Activated naive CD4-positive, alpha-beta T cell treated with anti-CD3 and anti-CD28 coated beads, Interleukin-2, amount 50 U/mL, for 16 hours (primary cell): ENCODE data around the gene ZNF418.
"Not testable (repeated sequence)": the region's sequence is repeated elsewhere in the genome, so short reads cannot be mapped to it uniquely, and the experiment has no call there.

Source experiments
- DNase-seq: peaks from one replicate; pipeline ENCODE4 v3.0.0-alpha.2; 2020

Gene ZNF418

DNA sequence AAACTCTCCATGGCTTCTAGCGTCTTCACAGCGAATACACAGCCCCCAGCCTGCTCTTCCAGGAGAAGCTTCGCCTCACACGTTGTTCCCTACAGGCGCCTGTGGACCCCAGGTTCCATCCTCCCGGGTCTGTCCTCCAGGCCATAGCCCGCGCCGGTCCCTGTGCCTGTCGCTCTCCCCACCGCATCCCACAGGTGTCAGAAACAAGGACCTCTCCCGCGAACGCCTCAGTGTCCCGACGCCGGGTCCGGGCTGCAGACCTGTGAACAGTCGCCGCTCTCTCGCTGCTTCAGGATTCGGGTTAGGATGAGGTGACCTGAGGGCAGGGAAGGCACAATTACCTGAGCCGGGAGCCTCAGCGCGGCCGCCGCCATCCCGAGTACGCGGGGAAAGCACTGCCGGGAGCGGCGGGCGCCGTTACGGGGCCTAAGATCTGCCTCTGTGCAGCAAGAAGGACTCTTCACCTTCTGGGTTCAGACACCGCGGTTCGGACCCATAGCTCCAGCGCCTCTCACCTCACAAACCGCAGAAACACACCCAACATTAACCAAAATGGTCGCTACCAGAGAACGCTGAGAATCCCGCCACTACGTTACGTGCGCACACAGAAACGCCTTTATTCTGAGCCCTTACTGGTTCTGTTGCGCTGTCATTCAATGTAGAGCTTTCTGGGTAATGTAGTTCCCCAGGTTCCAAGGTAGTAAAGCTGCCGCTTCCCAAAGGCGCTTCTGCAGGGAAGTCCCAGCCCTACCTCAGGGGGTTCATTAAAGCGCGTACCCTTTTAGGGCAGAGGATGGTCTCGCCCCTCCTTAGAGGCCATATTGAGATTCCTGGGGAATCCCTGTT, at the start of gene ZNF418:
ZNF418 (minus strand) TSS at position 583 of the 846 bp plus-strand sequence. CDS start 1,580 bp downstream, outside the sequence.
- peak; percentile 34 for DNase-seq

DNA sequence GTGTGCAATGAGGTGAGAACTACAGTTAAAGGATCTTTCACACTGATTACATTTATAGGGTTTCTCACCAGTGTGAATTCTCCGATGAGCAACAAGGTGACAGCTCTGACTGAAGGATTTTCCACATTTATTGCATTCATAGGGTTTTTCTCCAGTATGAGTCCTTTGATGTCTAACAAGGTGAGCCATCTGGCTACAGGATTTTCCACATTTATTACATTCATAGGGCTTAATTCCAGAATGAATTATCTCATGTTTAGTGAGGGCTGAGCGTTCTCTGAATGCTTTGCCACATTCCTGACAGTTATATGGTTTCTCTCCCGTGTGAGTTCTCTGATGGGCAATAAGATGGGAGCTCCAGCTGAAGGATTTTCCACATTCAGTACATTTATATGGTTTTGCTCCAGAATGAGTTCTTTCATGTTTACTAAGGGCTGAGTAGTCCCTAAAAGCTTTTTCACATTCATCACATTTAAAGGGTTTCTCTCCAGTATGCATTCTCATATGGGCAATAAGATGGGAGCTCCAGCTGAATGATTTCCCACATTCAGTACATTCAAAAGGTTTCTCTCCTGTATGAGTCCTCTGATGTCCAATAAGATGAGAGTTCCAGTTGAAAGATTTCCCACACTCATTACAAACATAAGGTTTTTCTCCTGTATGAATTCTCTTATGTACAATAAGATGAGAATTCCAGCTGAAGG, 43.5 kb upstream of the ZNF418 start:
- no peak for DNase-seq

DNA sequence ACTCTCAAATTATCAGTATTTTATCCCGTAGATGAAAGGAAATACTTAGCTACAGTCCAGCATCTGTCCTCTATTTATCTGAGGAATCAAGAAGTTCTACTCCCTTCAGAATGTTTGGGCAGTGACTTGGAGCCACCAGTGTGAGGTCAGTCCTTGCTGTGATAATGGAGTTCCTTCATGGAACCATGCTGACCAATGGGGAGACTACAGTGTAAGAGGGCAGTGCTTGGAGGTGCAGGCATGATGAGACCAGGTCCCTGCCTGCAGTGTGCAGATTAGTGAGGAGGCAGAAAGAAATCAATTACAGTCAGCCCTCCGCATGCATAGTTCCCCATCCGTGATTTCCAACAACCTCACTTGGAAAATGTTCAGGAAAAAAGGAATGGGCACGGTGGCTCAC, 39.2 kb upstream of the ZNF418 start, which contains the start of gene C19orf18:
C19orf18 (minus strand) TSS at position 101 of the 400 bp plus-strand sequence. CDS start 102 bp downstream, outside the sequence.
- no peak for DNase-seq

DNA sequence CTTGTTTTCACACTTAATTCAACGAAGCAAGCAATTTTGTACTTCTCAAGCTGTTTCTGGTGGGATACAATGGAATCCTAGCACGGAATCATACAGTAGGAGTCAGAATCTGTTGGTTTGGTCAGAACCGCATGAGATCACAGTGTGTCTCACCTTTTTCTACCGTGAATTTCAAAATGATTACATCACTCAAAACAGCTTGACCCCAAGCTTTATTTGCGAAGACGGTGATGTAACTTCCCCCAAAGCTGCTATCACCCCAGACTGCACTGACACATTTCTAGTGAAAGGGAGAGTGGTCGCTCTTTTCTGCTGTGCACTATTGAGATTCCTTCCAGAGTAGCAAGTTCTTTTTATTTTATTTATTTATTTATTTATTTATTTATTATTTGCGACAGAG, 29.6 kb upstream of the ZNF418 start:
- no peak for DNase-seq

DNA sequence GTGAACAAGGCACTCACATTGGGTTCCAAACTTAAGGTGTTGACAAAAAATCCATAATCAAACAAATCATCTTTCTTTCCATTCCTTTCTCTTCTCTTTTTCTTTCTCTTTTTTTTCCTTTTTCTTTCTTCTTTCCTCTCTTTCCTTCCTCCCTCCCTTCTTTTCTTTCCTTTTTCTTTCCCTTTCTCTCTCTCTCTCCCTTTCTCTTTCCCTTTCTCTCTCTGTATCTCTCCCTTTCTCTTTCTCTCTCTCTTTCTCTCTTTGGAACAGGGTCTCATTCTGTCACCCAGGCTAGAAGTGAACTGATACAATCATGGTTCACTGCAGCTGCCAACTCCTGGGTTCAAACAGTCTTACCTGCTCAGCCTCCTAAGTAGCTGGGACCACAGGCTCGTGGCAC, 26.6 kb upstream of the ZNF418 start:
- no peak for DNase-seq

DNA sequence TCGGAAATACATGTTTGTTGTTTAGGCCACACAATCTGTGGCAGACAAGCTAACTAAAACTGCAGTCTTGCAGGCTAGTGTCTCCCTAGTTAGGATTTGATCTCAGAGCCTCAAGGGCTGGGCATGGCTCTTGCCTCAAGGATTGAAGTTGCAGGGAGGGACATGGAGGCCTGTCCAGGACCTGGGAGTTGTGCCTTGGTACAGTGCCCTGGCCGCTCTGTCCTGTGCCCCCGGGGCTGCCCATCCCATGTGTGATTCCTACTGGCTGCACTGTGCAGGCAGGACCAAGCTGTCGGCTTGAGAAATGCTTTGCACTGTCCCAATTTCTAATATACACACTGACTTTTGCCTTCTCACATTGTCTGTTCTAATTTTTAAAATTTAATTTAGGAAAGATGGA, 19.8 kb upstream of the ZNF418 start:
- DNase-seq: no peak

DNA sequence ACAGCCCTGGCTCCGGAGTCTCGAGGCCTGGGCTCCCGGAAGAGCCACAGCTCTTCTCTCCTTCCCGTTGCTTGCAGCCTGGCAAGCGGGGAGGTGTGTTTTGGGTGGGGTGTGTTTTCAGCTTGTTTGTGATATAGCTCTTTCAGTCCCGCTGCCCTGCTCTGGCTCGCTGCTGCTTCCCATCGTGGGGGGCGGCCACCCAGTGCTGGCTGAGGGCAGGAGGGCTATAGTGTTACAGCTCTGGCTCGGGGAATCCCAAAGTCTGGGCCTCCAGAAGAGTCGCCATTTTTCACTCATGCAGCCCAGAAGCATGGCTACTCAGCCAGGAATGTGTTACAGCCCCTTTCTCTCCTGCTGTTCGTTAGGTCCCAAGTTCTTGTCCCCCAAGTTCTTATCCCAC, 14.5 kb upstream of the ZNF418 start:
- no peak for DNase-seq

DNA sequence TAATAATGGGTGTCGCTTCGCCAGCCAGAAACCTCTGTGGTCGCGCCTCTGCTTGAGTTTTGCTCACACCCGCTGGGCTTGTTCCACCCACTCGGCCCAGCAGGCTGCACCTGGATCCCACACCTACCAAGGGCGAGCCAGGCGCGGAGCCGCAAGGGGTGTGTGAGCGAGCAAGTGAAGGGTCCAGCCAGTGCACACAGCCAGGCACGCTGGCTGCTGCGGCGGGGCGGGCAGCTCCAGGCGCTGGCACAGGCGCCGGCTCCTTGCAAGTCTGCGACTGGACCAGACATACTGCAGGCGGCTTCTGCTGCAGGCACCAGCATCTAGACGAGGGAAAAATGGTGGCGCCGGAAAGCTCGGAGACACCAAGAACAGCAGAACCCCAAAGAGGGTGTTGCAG, 14.1 kb upstream of the ZNF418 start:
- DNase-seq: no peak

DNA sequence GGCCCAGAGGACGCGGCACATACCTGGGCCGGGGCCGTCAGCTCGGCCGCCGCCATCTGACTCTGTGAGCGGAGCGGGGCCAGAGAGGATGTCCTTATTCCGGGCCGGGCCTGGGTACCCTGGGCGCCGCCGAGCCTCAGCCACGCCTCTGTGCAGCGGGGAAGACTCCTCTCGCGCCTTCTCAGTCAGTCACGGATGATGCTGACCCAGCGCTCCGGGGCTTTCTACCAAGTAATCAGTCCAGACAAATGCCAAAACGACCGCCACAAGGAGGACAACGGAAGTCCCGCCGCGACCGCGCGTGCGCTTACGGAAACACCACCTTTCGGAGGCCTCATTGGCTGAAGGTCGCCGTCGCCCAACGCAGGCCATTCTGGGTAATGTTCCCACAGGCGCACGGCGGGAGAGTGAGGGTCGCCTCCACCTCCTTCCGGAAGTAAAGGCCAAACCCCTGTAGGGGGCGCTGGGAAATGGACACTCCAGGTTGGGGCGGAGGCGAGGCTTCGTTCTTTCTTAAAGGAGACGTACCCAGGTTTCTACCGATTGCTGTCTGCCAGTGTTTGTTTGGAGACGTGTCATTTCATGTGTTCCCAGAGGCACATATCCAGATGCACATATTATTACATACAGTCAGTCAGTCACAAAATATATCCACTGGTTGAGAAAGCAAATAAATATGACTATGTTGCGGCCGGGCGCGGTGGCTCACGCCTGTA, 12.4 kb upstream of the ZNF418 start, which contains the start of gene ZNF256:
ZNF256 (minus strand) TSS at position 288 of the 716 bp plus-strand sequence; CDS start at position 56, 232 bp downstream.
- DNase-seq: peak; percentile 95

DNA sequence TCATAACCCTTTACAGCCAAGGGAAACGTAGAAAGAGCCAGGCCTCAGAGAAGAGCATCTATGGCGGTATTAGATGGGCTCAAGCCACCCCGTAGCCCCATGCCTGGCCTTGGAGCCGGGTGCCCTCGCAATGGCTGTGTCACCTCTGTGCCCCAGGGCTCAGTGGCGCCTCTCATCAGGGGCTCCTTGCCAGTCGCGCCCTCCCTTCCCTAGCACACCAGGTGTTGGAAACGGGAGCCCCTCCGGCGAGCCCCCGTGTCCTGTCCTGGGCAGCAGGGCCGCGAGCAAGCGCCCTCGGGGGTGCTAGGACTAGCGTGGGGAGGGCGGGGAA, 11.9 kb upstream of the ZNF418 start:
- DNase-seq: no peak

DNA sequence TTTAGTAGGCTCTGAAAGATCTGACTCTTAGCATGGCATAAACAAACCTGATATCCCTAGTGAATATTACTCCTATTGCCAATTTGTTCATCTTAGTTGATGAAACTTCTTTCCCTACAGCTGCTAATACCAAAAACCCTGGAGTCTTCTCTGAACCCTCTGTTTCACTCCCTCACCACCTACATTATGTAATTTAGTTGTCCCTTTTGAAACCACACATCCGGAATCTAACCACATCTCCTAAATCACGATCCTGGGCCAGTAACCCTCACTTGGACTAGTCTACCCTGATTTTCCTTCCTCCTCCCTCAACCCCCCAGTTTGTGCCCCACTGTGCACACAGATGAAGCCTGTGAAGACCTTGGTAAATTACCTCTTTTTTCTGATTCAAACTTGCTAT, 11.1 kb upstream of the ZNF418 start:
- DNase-seq: no peak

DNA sequence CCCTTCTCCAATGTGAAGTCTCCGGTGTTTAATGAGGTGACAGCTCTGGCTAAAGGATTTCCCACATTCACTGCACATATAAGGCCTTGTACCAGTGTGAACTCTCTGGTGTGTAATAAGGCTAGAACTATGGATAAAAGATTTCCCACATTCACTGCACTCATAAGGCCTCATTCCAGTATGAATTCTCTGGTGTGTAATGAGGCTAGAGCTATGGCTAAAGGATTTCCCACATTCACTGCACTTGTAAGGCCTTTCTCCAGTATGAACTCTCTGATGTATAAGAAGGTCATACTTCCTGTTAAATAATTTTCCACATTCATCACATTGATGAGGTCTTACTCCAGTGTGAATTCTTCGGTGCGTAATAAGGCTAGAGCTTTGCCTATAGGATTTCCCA, 6.4 kb upstream of the ZNF418 start:
- no peak for DNase-seq

DNA sequence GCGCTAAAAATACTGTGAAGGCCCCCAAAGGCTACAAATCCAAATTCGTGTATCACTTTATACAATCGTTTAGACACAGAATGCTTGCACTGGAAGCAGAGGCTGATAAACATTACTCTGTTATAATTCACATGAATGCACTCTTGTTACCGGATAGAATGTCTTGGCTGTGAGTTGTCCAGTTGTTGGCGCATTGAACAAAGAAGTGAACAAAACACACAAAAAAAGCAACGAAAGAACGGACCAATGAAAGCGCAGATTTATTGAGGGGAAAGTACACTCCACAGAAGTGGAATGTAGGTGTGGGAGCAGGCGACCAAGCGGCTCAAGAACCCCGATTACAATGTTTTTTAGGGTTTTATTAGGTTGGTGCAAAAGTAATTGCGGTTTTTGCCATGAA, 529 bp upstream of the ZNF418 start:
- no peak for DNase-seq

DNA sequence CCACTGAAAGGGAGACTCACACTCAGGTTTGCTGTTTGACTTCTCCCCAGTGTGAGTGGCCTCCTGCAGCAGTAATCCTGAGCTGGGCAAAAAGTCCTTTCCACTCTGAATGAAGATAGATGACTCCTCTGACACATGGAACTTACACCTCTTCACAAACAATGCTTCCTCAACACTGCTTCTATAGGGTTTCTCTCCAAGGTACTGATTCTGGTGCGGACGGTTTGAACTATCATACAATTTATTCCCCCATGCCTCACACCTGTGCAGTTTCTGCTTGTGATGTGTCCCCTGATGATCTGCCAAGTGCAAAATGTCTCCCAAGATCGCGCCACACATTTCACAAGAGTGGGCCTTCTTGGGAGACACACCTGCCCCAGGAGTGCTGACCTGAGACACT, 7.6 kb downstream of the ZNF418 start:
- no peak for DNase-seq

DNA sequence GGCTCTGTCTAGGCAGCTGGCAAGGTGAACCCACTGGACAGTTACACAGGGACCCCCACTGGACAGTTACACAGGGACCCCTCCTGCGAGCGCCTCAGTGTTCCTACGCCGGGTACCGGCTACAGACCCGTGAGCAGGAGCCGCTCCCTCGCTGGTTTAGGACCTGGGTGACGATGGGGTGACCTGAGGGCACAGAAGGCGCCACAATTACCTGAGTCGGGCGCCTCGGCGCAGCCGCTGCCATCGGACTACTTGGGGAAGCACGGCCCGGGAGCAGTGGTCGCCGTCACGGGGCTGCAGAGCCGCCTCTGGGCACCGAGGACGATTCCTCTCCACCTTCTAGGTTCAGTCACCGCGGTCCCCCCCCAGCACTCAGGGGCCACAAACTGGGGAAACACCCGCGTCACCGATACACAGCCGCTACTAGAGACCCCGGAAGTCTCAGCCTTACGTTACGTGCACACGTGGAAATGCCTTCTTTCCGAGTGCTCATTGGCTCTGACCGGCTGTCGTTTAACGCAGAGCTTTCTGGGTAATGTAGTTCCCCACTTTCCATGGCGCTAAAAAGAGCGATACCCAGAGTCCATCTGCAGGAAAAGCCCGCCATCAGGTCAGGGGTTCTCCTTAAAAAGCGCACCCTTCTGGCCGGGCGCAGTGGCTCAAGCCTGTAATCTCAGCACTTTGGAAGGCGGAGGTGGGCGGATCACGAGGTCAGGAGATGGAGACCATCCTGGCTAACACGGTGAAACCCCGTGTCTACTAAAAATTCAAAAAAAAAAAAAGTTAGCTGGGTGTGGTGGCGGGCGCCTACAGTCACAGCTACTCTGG, 18.8 kb downstream of the ZNF418 start, which contains the start of gene ZNF417:
ZNF417 (minus strand) TSS at position 425 of the 828 bp plus-strand sequence; CDS start at position 244, 181 bp downstream.
- peak; percentile 85 for DNase-seq

DNA sequence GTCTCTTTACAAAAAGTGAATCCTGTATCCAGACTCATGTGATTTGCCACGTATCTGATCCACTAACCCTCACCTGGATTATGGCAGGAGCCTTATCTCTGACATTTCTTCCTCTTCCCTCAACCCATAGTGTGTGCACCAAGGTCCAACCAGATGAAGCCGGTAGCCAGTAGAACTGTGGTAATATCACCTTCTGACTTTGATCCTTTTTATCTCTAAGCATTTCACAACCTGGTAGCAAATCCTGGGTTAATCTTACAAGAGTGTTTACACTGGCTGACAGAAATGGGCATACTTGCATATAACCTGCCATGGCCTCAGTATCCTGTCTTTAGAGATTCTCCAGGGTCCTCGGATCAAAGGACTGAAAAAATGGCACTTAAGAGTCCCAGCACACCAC, 20.7 kb downstream of the ZNF418 start:
- no peak for DNase-seq

DNA sequence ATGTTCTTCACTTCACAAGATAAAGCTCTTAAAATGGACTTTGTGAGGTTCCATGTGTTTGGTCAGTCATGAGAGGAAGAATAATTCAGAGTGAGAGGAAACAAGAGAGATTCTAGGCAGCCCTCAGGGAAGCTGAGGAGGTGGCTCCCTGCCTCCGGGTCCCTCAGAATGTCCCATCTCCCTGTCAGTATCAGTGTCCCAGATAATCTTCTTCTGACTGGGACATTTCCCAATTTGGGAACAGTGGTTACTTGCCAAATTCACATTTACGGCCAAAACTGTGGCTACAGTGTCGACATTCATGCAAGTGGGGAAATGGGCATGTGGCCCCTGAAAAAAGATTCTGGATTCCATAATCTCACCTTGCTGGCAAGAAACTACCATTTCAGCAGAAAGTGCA, 27.8 kb downstream of the ZNF418 start:
- DNase-seq: no peak

DNA sequence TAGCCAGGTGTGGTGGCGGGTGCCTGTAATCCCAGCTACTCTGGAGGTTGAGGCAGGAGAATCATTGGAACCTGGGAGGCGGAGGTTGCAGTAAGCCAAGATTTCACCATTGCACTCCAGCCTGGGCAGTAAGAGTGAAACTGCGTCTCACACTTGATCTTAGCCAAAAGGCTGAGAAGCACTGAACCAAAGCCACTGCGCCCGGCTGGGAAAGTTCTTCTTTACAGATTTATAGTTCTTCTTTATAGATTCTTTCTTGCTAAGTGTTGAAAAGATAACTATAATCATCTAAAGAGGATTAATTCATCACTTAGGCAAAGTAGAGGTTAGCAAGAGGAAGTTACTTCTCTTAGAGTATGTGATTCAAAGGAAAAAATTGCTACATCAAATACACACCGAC, 29.9 kb downstream of the ZNF418 start:
- no peak for DNase-seq

DNA sequence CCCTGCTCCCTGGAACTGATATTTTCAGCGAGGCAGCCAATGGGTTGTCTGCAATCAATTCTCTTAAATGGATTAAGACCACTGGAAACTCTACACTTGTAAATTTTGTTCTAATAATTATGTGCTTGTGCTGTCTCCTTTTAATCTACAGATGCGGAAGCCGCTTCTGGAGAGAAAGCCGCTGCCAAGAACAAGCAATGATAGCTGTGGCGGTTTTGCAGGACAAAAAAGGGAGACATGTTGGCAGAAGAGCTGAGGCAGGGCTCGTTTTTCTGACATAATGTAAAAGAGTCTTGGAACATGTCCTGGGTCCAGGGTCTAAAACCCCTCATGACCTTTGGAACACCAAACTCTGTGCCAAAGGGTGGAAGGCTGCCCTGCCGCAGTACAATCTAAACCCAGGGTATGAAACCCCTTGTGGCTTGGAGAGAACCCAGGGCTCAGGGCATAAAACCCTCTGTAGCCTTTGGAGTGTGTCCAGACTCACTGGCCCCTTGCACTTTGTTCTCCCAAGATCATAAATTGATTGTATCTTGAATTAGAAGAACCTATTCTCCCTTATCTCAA, 31.5 kb downstream of the ZNF418 start:
- no peak for DNase-seq

DNA sequence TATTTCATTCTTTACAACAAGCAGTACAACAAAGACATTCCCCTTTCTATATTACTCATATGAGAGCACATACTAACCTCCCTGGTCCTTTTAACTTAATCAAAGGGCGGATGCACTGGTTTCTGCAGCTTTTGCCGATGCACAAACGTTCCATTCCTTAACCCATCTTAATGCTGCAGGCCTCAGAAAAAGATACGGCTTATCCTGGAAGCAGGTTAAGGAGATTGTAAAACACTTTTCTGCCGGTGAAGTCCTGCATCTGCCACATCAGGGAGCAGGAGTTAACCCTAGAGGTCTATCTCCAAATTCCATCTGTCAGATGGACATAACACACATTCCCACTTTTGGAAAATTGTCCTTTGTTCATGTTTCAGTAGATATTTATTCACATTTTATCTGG, 34.9 kb downstream of the ZNF418 start:
- DNase-seq: no peak

DNA sequence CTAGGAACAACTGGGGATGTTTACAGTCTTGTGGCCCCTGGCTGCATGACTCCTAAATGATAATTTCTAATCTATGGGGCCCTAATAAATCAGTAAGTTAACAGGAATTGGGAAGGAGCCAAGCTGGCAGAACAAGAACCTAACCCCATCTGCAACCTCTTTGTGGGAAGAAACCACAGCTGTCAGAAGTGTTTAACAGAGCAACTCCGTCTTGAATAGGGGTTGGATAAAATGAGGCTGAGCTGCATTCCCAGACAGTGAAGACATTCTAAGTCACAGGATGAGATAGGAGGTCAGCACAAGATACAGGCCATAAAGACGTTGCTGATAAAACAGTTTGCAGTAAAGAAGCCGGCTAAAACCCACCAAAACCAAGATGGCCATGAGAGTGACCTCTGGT, 44.5 kb downstream of the ZNF418 start:
- not testable (repeated sequence) for DNase-seq
